Gastroesophageal sphincter (tissue), 3 donors: ENCODE data around the gene POLE3.

ENCODE experiments used
- CTCF ChIP-seq, 4 experiments: fragments of 200-600 bp in 2 of 4; fragments of 450-650 bp in 2 of 4; sonication (generic) in 1 of 4; IDR thresholded peaks; one replicate each; pipeline ENCODE4 v1.5.1; 2017 to 2019; ENCODE audit warnings: antibody characterized with exemption in 4 of 4, mild to moderate bottlenecking in 2 of 4, moderate library complexity in 2 of 4
- EP300 ChIP-seq: sonication (generic); formaldehyde crosslinking; IDR thresholded peaks from one replicate; pipeline ENCODE4 v1.6.1; 2017; ENCODE audit warnings: antibody characterized with exemption, mild to moderate bottlenecking

- no peak for TF ChIP-seq CTCF (IDR thresholded peaks at IDR 0.05)
- TF ChIP-seq EP300 = no peak
These were observed 35.1 kb downstream of the POLE3 start for GRCh38 chr9:113375057-113376023.
